Fibroblast of lung (primary cell): ENCODE results near the gene CIZ1.

ENCODE experiments used
- EZH2 ChIP-seq: IDR thresholded peaks from 2 replicates; pipeline ENCODE4 v1.5.1; 2012; ENCODE audit warnings: low read length, control low read depth, mild to moderate bottlenecking; ENCODE audit errors: missing control alignments
- TF ChIP-seq, protein P1 (sequence below), 2 donors: IDR thresholded peaks in 1 of 2; conservative IDR thresholded peaks in 1 of 2; 1 replicate in 1 of 2; 2 replicates in 1 of 2; pipeline ENCODE4 v1.5.1; 2011 to 2012; ENCODE audit warnings: low read length in 2 of 2, control low read depth in 1 of 2, inconsistent platforms in 1 of 2, low read depth in 1 of 2, mild to moderate bottlenecking in 1 of 2

DNA sequence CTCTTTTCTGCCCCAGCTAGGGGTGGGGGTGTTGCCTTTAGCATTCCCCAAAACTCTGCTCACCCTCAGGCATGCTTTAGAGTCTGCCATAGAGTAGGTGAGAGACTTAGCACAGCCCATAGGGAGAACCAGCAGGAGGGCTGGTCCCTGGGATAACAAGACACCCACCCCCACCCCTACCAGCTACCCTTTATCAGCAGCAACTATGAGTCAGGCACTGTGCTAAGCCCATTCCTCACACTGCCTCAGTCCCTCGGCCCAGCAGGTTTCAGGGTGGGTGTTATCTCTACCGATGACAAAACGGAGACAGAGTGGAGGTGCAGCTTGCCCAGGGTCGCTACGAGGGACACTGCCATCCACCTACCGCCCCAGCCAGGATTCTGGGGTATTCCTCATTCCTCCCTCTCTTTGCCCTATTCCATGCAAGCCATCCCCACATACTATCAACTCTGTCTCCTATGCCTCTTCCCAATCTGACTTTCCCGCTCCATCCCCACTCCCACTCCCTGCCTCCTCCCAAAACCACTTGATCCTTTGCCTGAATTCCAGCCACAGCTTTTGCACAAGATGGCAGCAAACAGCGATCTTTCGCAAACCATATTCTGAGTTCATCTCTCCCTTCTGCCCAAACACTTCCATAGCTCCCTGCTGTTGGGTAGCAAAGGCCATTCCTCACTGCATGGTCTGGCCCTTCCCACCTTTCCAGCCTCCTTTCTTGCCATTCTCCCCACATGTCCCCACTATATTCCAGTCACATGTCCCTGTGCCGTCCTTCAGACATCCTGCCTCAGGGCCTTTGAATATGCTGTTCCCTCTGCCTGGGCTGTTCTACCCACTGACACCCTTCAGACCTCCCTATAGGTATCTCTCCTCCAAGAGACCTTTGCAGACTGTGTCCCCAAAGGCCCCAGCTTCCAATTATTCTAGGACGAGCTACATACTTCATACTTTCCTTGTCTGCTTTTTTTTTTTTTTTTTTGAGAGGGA is 5.1 kb downstream of the CIZ1 start:
- TF ChIP-seq, protein P1, sequence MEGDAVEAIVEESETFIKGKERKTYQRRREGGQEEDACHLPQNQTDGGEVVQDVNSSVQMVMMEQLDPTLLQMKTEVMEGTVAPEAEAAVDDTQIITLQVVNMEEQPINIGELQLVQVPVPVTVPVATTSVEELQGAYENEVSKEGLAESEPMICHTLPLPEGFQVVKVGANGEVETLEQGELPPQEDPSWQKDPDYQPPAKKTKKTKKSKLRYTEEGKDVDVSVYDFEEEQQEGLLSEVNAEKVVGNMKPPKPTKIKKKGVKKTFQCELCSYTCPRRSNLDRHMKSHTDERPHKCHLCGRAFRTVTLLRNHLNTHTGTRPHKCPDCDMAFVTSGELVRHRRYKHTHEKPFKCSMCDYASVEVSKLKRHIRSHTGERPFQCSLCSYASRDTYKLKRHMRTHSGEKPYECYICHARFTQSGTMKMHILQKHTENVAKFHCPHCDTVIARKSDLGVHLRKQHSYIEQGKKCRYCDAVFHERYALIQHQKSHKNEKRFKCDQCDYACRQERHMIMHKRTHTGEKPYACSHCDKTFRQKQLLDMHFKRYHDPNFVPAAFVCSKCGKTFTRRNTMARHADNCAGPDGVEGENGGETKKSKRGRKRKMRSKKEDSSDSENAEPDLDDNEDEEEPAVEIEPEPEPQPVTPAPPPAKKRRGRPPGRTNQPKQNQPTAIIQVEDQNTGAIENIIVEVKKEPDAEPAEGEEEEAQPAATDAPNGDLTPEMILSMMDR (conservative IDR thresholded peaks at IDR 0.05 in 1 of 2, IDR thresholded peaks at IDR 0.05 in 1 of 2; ENCODE audit: low read depth in 1 of 2, low read length in 2 of 2): no peak
- no peak for TF ChIP-seq EZH2
